ENCODE results near the gene ZHX3. TPM values are rescaled to one million over a fixed set of nuclear protein-coding genes. Genes with fewer than 3 reads are reported as not detected.

ZHX3 gene
- total and polyA plus RNA-seq, 10 of the 15 experiments (the other 5 are each of a cell fraction or from before 2014, with no cell fraction given): 1.3 to 14.0 (median 5.0) TPM

- H3K36me3 ChIP-seq (ENCODE audit: control insufficient read depth in 2 of 2, insufficient read depth in 2 of 2, low read length in 1 of 2): no peaks in the 10 kb centered on the region; a peak in 1 of 4 replicates
- SMC1A ChIA-PET (ENCODE audit: uncharacterized antibody, unreplicated experiment): interaction anchor here (1.5 kb wide), 1 partner anchor 52 kb away, joined by 3 read pairs; no protein-coding TSS in a partner anchor
- POLR2A ChIA-PET: interaction anchor here (1.0 kb wide), 1 partner anchor 31 kb away, joined by 3 read pairs; no protein-coding TSS in a partner anchor
- H3K4me3 ChIP-seq: no peak overlapping the region
- no peak for FAIRE-seq
- H4K20me1 ChIP-seq (ENCODE audit: control insufficient read depth, insufficient read depth): no peaks in the 10 kb centered on the region
- TF ChIP-seq SKIL (IDR thresholded peaks at IDR 0.05; ENCODE audit: low read depth, poor library complexity, severe bottlenecking) (no peak), IRF5 (IDR thresholded peaks at IDR 0.05; ENCODE audit: borderline replicate concordance) (no peak), CHD2 (IDR thresholded peaks at IDR 0.05; ENCODE audit: borderline replicate concordance, low read depth, low read length) (no peak), CBX5 (IDR thresholded peaks at IDR 0.05; ENCODE audit: low read depth) (no peak), E2F8 (IDR thresholded peaks at IDR 0.05; ENCODE audit: low read depth, partially characterized antibody) (no peak), FOXK2 (IDR thresholded peaks at IDR 0.05) (no peak), SRF (IDR thresholded peaks at IDR 0.05; ENCODE audit: low read depth in 2 of 2, low read length in 2 of 2) (no peak), ESRRA (IDR thresholded peaks at IDR 0.05; ENCODE audit: low read length) (no peak), POLR2AphosphoS2 (IDR thresholded peaks at IDR 0.05; ENCODE audit: low read depth, low read length) (no peak), NKRF (conservative IDR thresholded peaks at IDR 0.05) (no peak)
- no peak for DNase-seq (ENCODE audit: low read depth, low spot score)
- H3K4me1 ChIP-seq (ENCODE audit: control insufficient read depth, insufficient read depth, low read length): no peaks in the 10 kb centered on the region
- no TSS peak for BruUV-seq (replicated peaks)
- H3K9me3 ChIP-seq (replicated peaks; ENCODE audit: control insufficient read depth, insufficient read depth, low read length): no peaks in the 10 kb centered on the region
- in situ Hi-C loops (cut with MboI) (no loop called here), intact Hi-C loops (cut with micrococcal nuclease; ENCODE audit: unreplicated experiment) (no loop called here)
- no peaks in the 10 kb centered on the region for H3K79me2 ChIP-seq (ENCODE audit: control insufficient read depth, insufficient read depth, low read length)
- no peak overlapping the region for H3K27ac ChIP-seq (ENCODE audit: control insufficient read depth, insufficient read depth)
- no peak overlapping the region for H2AFZ ChIP-seq (ENCODE audit: control insufficient read depth, low read depth, low read length)
- WGBS (ENCODE audit: insufficient coverage, insufficient replicate concordance, low lambda C conversion rate, missing lambda C conversion rate): 95% methylated on average over 11 of the region's 11 CpGs
- ATAC-seq: no peak
- H3K27me3 ChIP-seq (replicated peaks in 1 of 2; ENCODE audit: control insufficient read depth in 2 of 2, insufficient read depth in 2 of 2, low read length in 1 of 2): no peaks in the 10 kb centered on the region
- CTCF ChIA-PET: interaction anchor here (1.3 to 1.6 kb wide), 2 partner anchors 16 to 155 kb away, joined by 4 to 5 read pairs; partner anchors contain the start of gene LPIN3
- RAD21 ChIA-PET (ENCODE audit: unreplicated experiment): no interaction called here
- H3K4me2 ChIP-seq (ENCODE audit: control insufficient read depth, insufficient read depth): no peak overlapping the region
- H3K9ac ChIP-seq (ENCODE audit: control insufficient read depth, insufficient read depth, low read length): no peak overlapping the region
Measured at GRCh38 chr20:41185013-41185757, 132.3 kb downstream of the ZHX3 start.
